SK-N-SH (cell line): ENCODE measurements around the gene WWC1. TPM values are rescaled to one million over a fixed set of nuclear protein-coding genes. Genes with fewer than 3 reads are reported as not detected.
"Not testable (repeated sequence)": the region's sequence is repeated elsewhere in the genome, so short reads cannot be mapped to it uniquely, and the experiment has no call there.

Experiments used
- CTCF ChIA-PET: fragments of 300-600, 350-600 bp; formaldehyde crosslinking; extraction: SDS; loops from one replicate; lab custom pipeline; 2021; lab: Yijun Ruan, JAX
- POLR2A ChIA-PET: fragments of 350-600 bp; sonication (Branson Sonifier 250); formaldehyde crosslinking; extraction: SDS; loops from one replicate; lab custom pipeline; 2020; ENCODE audit warnings: antibody characterized with exemption, inconsistent platforms; lab: Yijun Ruan, JAX
- DNase-seq: peaks from one replicate; pipeline ENCODE4 v3.0.0; 2012
- H2AFZ ChIP-seq: fragments of 200-600 bp; sonication (generic); 2 replicates; pipeline ENCODE4 v1.8.1; 2016; ENCODE audit warnings: antibody characterized with exemption, mild to moderate bottlenecking, low read depth
- H3F3A ChIP-seq: fragments of 200-600 bp; sonication (generic); replicated peaks from 2 replicates; pipeline ENCODE3; 2016; ENCODE audit warnings: antibody characterized with exemption, mild to moderate bottlenecking; ENCODE audit not compliant: insufficient read depth
- H3K27ac ChIP-seq, 2 experiments: fragments of 200-500 bp in 1 of 2; fragments of 200-600 bp in 1 of 2; sonication (Bioruptor generic) in 1 of 2; sonication (generic), shearing (Covaris generic) in 1 of 2; 2 replicates each; pipeline versions ENCODE4 v1.5.1 to v1.6.1; 2014 to 2016; ENCODE audit warnings: low read depth in 2 of 2, inconsistent platforms in 1 of 2, low read length in 1 of 2, mild to moderate bottlenecking in 1 of 2, mixed read lengths in 1 of 2
- H3K27me3 ChIP-seq: fragments of 200-600 bp; sonication (generic), shearing (Covaris generic); 2 replicates; pipeline ENCODE4 v1.6.1; 2016; ENCODE audit warnings: mixed run types; ENCODE audit not compliant: insufficient read depth
- H3K36me3 ChIP-seq, 2 experiments: fragments of 200-500 bp in 1 of 2; fragments of 200-600 bp in 1 of 2; sonication (Bioruptor generic) in 1 of 2; sonication (generic) in 1 of 2; replicated peaks in 1 of 2; 2 replicates each; pipeline versions ENCODE3 to v1.5.1; 2014 to 2016; ENCODE audit warnings: low read length in 1 of 2, mild to moderate bottlenecking in 1 of 2; ENCODE audit not compliant: insufficient read depth in 2 of 2, control insufficient read depth in 1 of 2
- H3K4me1 ChIP-seq, 2 experiments: fragments of 200-500 bp in 1 of 2; fragments of 200-600 bp in 1 of 2; sonication (Bioruptor generic) in 1 of 2; sonication (generic), shearing (Covaris generic) in 1 of 2; 2 replicates each; pipeline versions ENCODE4 v1.5.1 to v1.6.1; 2014 to 2016; ENCODE audit warnings: low read depth in 1 of 2, low read length in 1 of 2, mixed run types in 1 of 2; ENCODE audit not compliant: insufficient read depth in 2 of 2, control insufficient read depth in 1 of 2
- H3K4me2 ChIP-seq: fragments of 200-600 bp; sonication (generic), shearing (Covaris generic); 2 replicates; pipeline ENCODE4 v1.6.1; 2017; ENCODE audit warnings: mixed run types
- H3K4me3 ChIP-seq, 2 experiments: fragments of 200-500 bp in 1 of 2; fragments of 200-600 bp in 1 of 2; sonication (Bioruptor generic) in 1 of 2; sonication (generic), shearing (Covaris generic) in 1 of 2; 2 replicates each; pipeline versions ENCODE4 v1.5.1 to v1.8.1; 2014 to 2016; ENCODE audit warnings: low read depth in 2 of 2, inconsistent platforms in 1 of 2, low read length in 1 of 2, mild to moderate bottlenecking in 1 of 2, mixed read lengths in 1 of 2, moderate library complexity in 1 of 2
- H3K79me2 ChIP-seq: fragments of 200-600 bp; sonication (generic); 2 replicates; pipeline ENCODE4 v1.8.1; 2017; ENCODE audit warnings: mild to moderate bottlenecking; ENCODE audit not compliant: insufficient read depth
- H3K9ac ChIP-seq: fragments of 200-600 bp; sonication (generic); 2 replicates; pipeline ENCODE4 v1.6.1; 2017; ENCODE audit warnings: mixed run types
- H3K9me2 ChIP-seq: fragments of 200-600 bp; sonication (generic); 2 replicates; pipeline ENCODE4 v1.6.1; 2017; ENCODE audit warnings: mixed run types
- H3K9me3 ChIP-seq: fragments of 200-600 bp; sonication (generic); 2 replicates; pipeline ENCODE4 v1.6.1; 2017; ENCODE audit warnings: mixed run types, mild to moderate bottlenecking, moderate library complexity
- H4K20me1 ChIP-seq: fragments of 200-600 bp; sonication (generic); 2 replicates; pipeline ENCODE4 v1.6.1; 2017; ENCODE audit warnings: mild to moderate bottlenecking, mixed run types; ENCODE audit not compliant: insufficient read depth
- CTCF ChIP-seq: fragments of 200-600 bp; sonication (generic); IDR thresholded peaks from 2 replicates; pipeline ENCODE4 v1.6.1; 2017; ENCODE audit warnings: antibody characterized with exemption, mild to moderate bottlenecking, moderate library complexity
- ELF1 ChIP-seq: IDR thresholded peaks from 2 replicates; pipeline ENCODE4 v1.4.0; 2012
- EZH2phosphoT487 ChIP-seq: fragments of 200-600 bp; sonication (generic); IDR thresholded peaks from 2 replicates; pipeline ENCODE4 v1.6.1; 2017; ENCODE audit warnings: low read depth, mixed run types, mild to moderate bottlenecking, antibody characterized with exemption, moderate library complexity, borderline replicate concordance
- FOSL2 ChIP-seq: IDR thresholded peaks from 2 replicates; pipeline ENCODE4 v1.4.0; 2012; ENCODE audit warnings: low read depth, mild to moderate bottlenecking, moderate library complexity, borderline replicate concordance
- FOXJ3 ChIP-seq: sonication (generic); formaldehyde crosslinking; IDR thresholded peaks from 2 replicates; pipeline ENCODE4 v1.5.1; 2020; ENCODE audit warnings: mild to moderate bottlenecking, missing genetic modification reagents
- IRF3 ChIP-seq: fragments of 150-350 bp; IDR thresholded peaks from 2 replicates; pipeline ENCODE4 v1.6.1; 2016; ENCODE audit warnings: mild to moderate bottlenecking, low read depth, low read length
- JUND ChIP-seq: IDR thresholded peaks from 2 replicates; pipeline ENCODE4 v1.4.0; 2012
- MAX ChIP-seq: IDR thresholded peaks from 2 replicates; pipeline ENCODE4 v1.4.0; 2012; ENCODE audit warnings: low read depth
- NFIC ChIP-seq: IDR thresholded peaks from 2 replicates; pipeline ENCODE4 v1.4.0; 2012; ENCODE audit warnings: borderline replicate concordance
- PBX3 ChIP-seq: IDR thresholded peaks from 2 replicates; pipeline ENCODE4; 2012
- RAD21 ChIP-seq: IDR thresholded peaks from 2 replicates; pipeline ENCODE4 v1.6.1; 2012; ENCODE audit warnings: mild to moderate bottlenecking, low read length
- RFX5 ChIP-seq: IDR thresholded peaks from 2 replicates; pipeline ENCODE4 v1.6.1; 2012; ENCODE audit warnings: mild to moderate bottlenecking, improper control_type of control experiment, low read length
- RXRA ChIP-seq: IDR thresholded peaks from 2 replicates; pipeline ENCODE4 v1.4.0; 2012; ENCODE audit warnings: low read depth, mild to moderate bottlenecking, borderline replicate concordance
- SMC3 ChIP-seq: IDR thresholded peaks from 2 replicates; pipeline ENCODE4 v1.6.1; 2012; ENCODE audit warnings: low read depth, low read length, improper control_type of control experiment
- TAF1 ChIP-seq: IDR thresholded peaks from 2 replicates; pipeline ENCODE4 v1.6.1; 2012; ENCODE audit warnings: low read depth, mild to moderate bottlenecking, low read length, moderate library complexity, borderline replicate concordance
- WGBS: methylation state at CpG from one replicate; pipeline ENCODE4 v1.1.6; 2017; ENCODE audit warnings: low lambda C conversion rate; 5-methylcytosine and 5-hydroxymethylcytosine counted together
- polyA plus RNA-seq, 3 experiments: library from polyadenylated mRNA; depleted of rRNA; stranded (reverse); fragments of >200 nt; gene quantifications; 2 replicates each; pipeline ENCODE4 v1.2.3, GENCODE V29; 2012

Gene WWC1
- polyA plus RNA-seq, 1 of the 3 experiments (the other 2 are of a cell fraction), result 16.9 TPM

- peaks cover 0 to 8% of the 10 kb centered on the region in 2 experiments; a peak in 2 of 4 replicates for H3K4me1 ChIP-seq
- WGBS, result 85% methylated on average over 5 of the region's 5 CpGs
- no peak overlapping the region for H3K9ac ChIP-seq
- H3K4me3 ChIP-seq, result no peak overlapping the region
- H3K9me2 ChIP-seq, result no peaks in the 10 kb centered on the region
- no peaks in the 10 kb centered on the region for H3K36me3 ChIP-seq
- peaks cover 4% of the 10 kb centered on the region; the same call in 1 of the 2 replicates for H4K20me1 ChIP-seq
- H3K27ac ChIP-seq, result no peak overlapping the region
- no peak overlapping the region for H3K4me2 ChIP-seq
- peaks cover 9% of the 10 kb centered on the region; the same call in 1 of the 2 replicates for H3K79me2 ChIP-seq
- DNase-seq, result no peak
- TF ChIP-seq ELF1 (no peak), RFX5 (no peak), RXRA (no peak), RAD21 (no peak), MAX (no peak), CTCF (no peak), NFIC (no peak)
- ChIA-PET CTCF (interaction anchor here (1.0 kb wide), 1 partner anchor 10 kb away, joined by 3 read pairs; no protein-coding TSS in a partner anchor), POLR2A (no interaction called here)
- no peaks in the 10 kb centered on the region for H3F3A ChIP-seq
- no peak overlapping the region for H2AFZ ChIP-seq
- H3K27me3 ChIP-seq, result no peaks in the 10 kb centered on the region
- no peaks in the 10 kb centered on the region for H3K9me3 ChIP-seq
These were observed 47.8 kb downstream of the WWC1 start for GRCh38 chr5:168339109-168339771.

- H3K4me1 ChIP-seq, H3K4me3 ChIP-seq, CTCF ChIA-PET, H4K20me1 ChIP-seq, H3K4me2 ChIP-seq, H3K9me2 ChIP-seq, H3K79me2 ChIP-seq, DNase-seq, H3K27ac ChIP-seq, H2AFZ ChIP-seq, H3K27me3 ChIP-seq, H3K9me3 ChIP-seq, H3F3A ChIP-seq, POLR2A ChIA-PET, H3K36me3 ChIP-seq, H3K9ac ChIP-seq: not testable (repeated sequence)
- over 99% methylated on average over 3 of the region's 3 CpGs for WGBS
These were observed 48.3 kb downstream of the WWC1 start for GRCh38 chr5:168339772-168340140.

- Histone ChIP-seq H4K20me1 (peaks cover 4% of the 10 kb centered on the region; the same call in 1 of the 2 replicates), H3K4me2 (no peak overlapping the region), H3K9me3 (no peaks in the 10 kb centered on the region), H3K27ac (no peak overlapping the region), H3K9ac (no peak overlapping the region), H2AFZ (no peak overlapping the region), H3K9me2 (no peaks in the 10 kb centered on the region), H3K27me3 (no peaks in the 10 kb centered on the region), H3K4me1 (0 out of 4 replicates have a peak, but pooled peaks cover 0 to 4% of the 10 kb centered on the region in 2 experiments), H3K4me3 (no peak overlapping the region), H3K36me3 (no peaks in the 10 kb centered on the region), H3F3A (no peaks in the 10 kb centered on the region), H3K79me2 (peaks cover 3% of the 10 kb centered on the region; the same call in 1 of the 2 replicates)
- CTCF ChIA-PET, result no interaction called here
- POLR2A ChIA-PET, result no interaction called here
- no peak for DNase-seq
- 95% methylated on average over 1 of the region's 1 CpG for WGBS
- TF ChIP-seq JUND, result no peak
- no peak for TF ChIP-seq RAD21
- TF ChIP-seq FOSL2, result no peak
- no peak for TF ChIP-seq SMC3
- no peak for TF ChIP-seq EZH2phosphoT487
- TF ChIP-seq TAF1, result no peak
- TF ChIP-seq CTCF, result no peak
- no peak for TF ChIP-seq FOXJ3
- no peak for TF ChIP-seq PBX3
- no peak for TF ChIP-seq IRF3
These were observed 49.0 kb downstream of the WWC1 start for GRCh38 chr5:168340487-168340886.
